IMR-90 (cell line): Measurements from ENCODE around the gene DCUN1D4. TPM values are rescaled to one million over a fixed set of nuclear protein-coding genes. Genes with fewer than 3 reads are reported as not detected.

Experiments
- ATAC-seq: fragments of 200-7000 bp; cut with Tn5 transposase; 2 replicates; pipeline ENCODE4 v1.9.1; 2020; ENCODE audit warnings: low read depth, mild to moderate bottlenecking, moderate library complexity
- BruUV-seq: library from RNA; stranded (reverse); fragments of 400-500 nt; replicated peaks from 2 replicates; lab custom pipeline; 2021; lab: Mats Ljungman, UMichigan
- CTCF ChIA-PET: fragments of 300-600 bp; formaldehyde crosslinking; extraction: SDS; loops from one replicate; lab custom pipeline; 2021; ENCODE audit warnings: antibody characterized with exemption; lab: Yijun Ruan, JAX
- POLR2A ChIA-PET: fragments of 300-600 bp; sonication (Branson Sonifier 250); formaldehyde crosslinking; loops from one replicate; lab custom pipeline; 2022; ENCODE audit warnings: antibody characterized with exemption; ENCODE audit not compliant: unreplicated experiment; lab: Charles Lee
- DNase-seq: peaks from one replicate; pipeline ENCODE4 v3.0.0; 2013
- H2AFZ ChIP-seq: replicated peaks from 2 replicates; pipeline ENCODE3; 2013; ENCODE audit warnings: low read length, mild to moderate bottlenecking; ENCODE audit not compliant: poor library complexity
- H2AK5ac ChIP-seq: 2 replicates; pipeline ENCODE4 v1.6.1; 2013; ENCODE audit warnings: low read depth, low read length, inconsistent platforms
- H2AK9ac ChIP-seq: replicated peaks from 2 replicates; pipeline ENCODE3; 2013; ENCODE audit warnings: mild to moderate bottlenecking, low read depth, low read length, moderate library complexity; ENCODE audit not compliant: poor library complexity
- H2BK120ac ChIP-seq: 2 replicates; pipeline ENCODE4 v1.6.1; 2013; ENCODE audit warnings: low read depth, low read length, inconsistent platforms
- H2BK15ac ChIP-seq: 3 replicates; pipeline ENCODE4 v1.6.1; 2013; ENCODE audit warnings: low read depth, low read length, inconsistent platforms
- H2BK20ac ChIP-seq: 2 replicates; pipeline ENCODE4 v1.6.1; 2013; ENCODE audit warnings: low read depth, mild to moderate bottlenecking, inconsistent platforms, low read length, moderate library complexity
- H2BK5ac ChIP-seq: 2 replicates; pipeline ENCODE4 v1.6.1; 2013; ENCODE audit warnings: mild to moderate bottlenecking, low read depth, low read length, inconsistent platforms; ENCODE audit not compliant: poor library complexity, severe bottlenecking
- H3K14ac ChIP-seq: replicated peaks from 2 replicates; pipeline ENCODE4 v1.6.1; 2013; ENCODE audit warnings: low read depth, low read length, inconsistent platforms
- H3K18ac ChIP-seq: 2 replicates; pipeline ENCODE4 v1.6.1; 2013; ENCODE audit warnings: low read depth, low read length, control low read depth
- H3K23ac ChIP-seq: 2 replicates; pipeline ENCODE4 v1.6.1; 2013; ENCODE audit warnings: low read depth, low read length, inconsistent platforms
- H3K27ac ChIP-seq: 2 replicates; pipeline ENCODE4 v1.5.1; 2013; ENCODE audit warnings: mild to moderate bottlenecking, control low read depth, low read length; ENCODE audit not compliant: insufficient read depth
- H3K27me3 ChIP-seq: 2 replicates; pipeline ENCODE4 v1.6.1; 2013; ENCODE audit warnings: low read length; ENCODE audit not compliant: control insufficient read depth, insufficient read depth
- H3K36me3 ChIP-seq: 2 replicates; pipeline ENCODE4 v1.6.1; 2013; ENCODE audit warnings: low read length, mixed read lengths; ENCODE audit not compliant: control insufficient read depth, insufficient read depth
- H3K4ac ChIP-seq: 2 replicates; pipeline ENCODE4 v1.6.1; 2013; ENCODE audit warnings: low read depth, low read length, inconsistent platforms
- H3K4me1 ChIP-seq: 2 replicates; pipeline ENCODE4 v1.6.1; 2013; ENCODE audit warnings: low read length, mixed read lengths; ENCODE audit not compliant: control insufficient read depth, insufficient read depth
- H3K4me2 ChIP-seq: 2 replicates; pipeline ENCODE4 v1.6.1; 2013; ENCODE audit warnings: low read depth, mild to moderate bottlenecking, control low read depth, low read length, moderate library complexity
- H3K4me3 ChIP-seq: 2 replicates; pipeline ENCODE4 v1.5.1; 2013; ENCODE audit warnings: low read depth, mild to moderate bottlenecking, control low read depth, low read length, moderate library complexity; ENCODE audit not compliant: insufficient read depth
- H3K56ac ChIP-seq: 2 replicates; pipeline ENCODE4 v1.6.1; 2013; ENCODE audit warnings: low read length, inconsistent platforms; ENCODE audit not compliant: insufficient read depth; ENCODE audit errors: extremely low read depth
- H3K79me1 ChIP-seq, 2 experiments: 2 replicates each; pipeline ENCODE4 v1.6.1; 2013; ENCODE audit warnings: low read length in 2 of 2, inconsistent platforms in 1 of 2, low read depth in 1 of 2
- H3K9ac ChIP-seq: 2 replicates; pipeline ENCODE4 v1.6.1; 2013; ENCODE audit warnings: low read depth, low read length, control low read depth
- H3K9me1 ChIP-seq: 2 replicates; pipeline ENCODE4 v1.6.1; 2013; ENCODE audit warnings: low read length, inconsistent platforms; ENCODE audit not compliant: insufficient read depth
- H3K9me3 ChIP-seq: 2 replicates; pipeline ENCODE4 v1.6.1; 2013; ENCODE audit warnings: low read length; ENCODE audit not compliant: control insufficient read depth, insufficient read depth
- H4K20me1 ChIP-seq: 2 replicates; pipeline ENCODE4 v1.6.1; 2013; ENCODE audit warnings: low read length, inconsistent platforms; ENCODE audit not compliant: insufficient read depth
- H4K5ac ChIP-seq: 2 replicates; pipeline ENCODE4 v1.6.1; 2013; ENCODE audit warnings: mild to moderate bottlenecking, low read depth, low read length, control low read depth
- H4K8ac ChIP-seq, 2 experiments: 2 replicates each; pipeline ENCODE4 v1.6.1; 2013; ENCODE audit warnings: low read depth in 2 of 2, low read length in 2 of 2, control low read depth in 1 of 2, inconsistent platforms in 1 of 2
- H4K91ac ChIP-seq: 2 replicates; pipeline ENCODE4 v1.6.1; 2013; ENCODE audit warnings: low read depth, low read length, inconsistent platforms; ENCODE audit not compliant: insufficient read depth
- CHD1 ChIP-seq: IDR thresholded peaks from 2 replicates; pipeline ENCODE4 v1.6.1; 2012; ENCODE audit warnings: low read depth, low read length, improper control_type of control experiment
- FOS ChIP-seq: fragments of 150-350 bp; IDR thresholded peaks from 2 replicates; pipeline ENCODE4 v1.6.1; 2016; ENCODE audit warnings: low read depth, low read length
- MAFK ChIP-seq: IDR thresholded peaks from 2 replicates; pipeline ENCODE4 v1.6.1; 2012; ENCODE audit warnings: low read depth, low read length, improper control_type of control experiment
- MAZ ChIP-seq: IDR thresholded peaks from 2 replicates; pipeline ENCODE4 v1.6.1; 2012; ENCODE audit warnings: low read depth, mild to moderate bottlenecking, low read length, improper control_type of control experiment, moderate library complexity, borderline replicate concordance
- RCOR1 ChIP-seq: IDR thresholded peaks from 2 replicates; pipeline ENCODE4 v1.6.1; 2012; ENCODE audit warnings: mild to moderate bottlenecking, low read length, improper control_type of control experiment; ENCODE audit not compliant: insufficient replicate concordance
- RFX5 ChIP-seq: IDR thresholded peaks from 2 replicates; pipeline ENCODE4 v1.8.0; 2012; ENCODE audit warnings: low read depth, mild to moderate bottlenecking, low read length, moderate library complexity
- WGBS, 2 experiments: methylation state at CpG; one replicate each; pipeline versions ENCODE4 v1.1.5 to v1.1.7; 2013; ENCODE audit warnings: missing lambda C conversion rate in 2 of 2; ENCODE audit not compliant: insufficient read length in 1 of 2; ENCODE audit errors: extremely low coverage in 2 of 2; 5-methylcytosine and 5-hydroxymethylcytosine counted together
- dilution Hi-C: fragments of 300-500 bp; cut with HindIII; formaldehyde crosslinking; loops from one replicate; pipeline ENCODE4 v1.14.3; 2018; ENCODE audit warnings: low sequenced_read_pairs; ENCODE audit not compliant: unreplicated experiment
- in situ Hi-C: fragments of 300-500 bp; cut with MboI; formaldehyde crosslinking; loops from 3 replicates; pipeline ENCODE4 v1.14.3; 2019; ENCODE audit warnings: low sequenced_read_pairs, inconsistent platforms, mixed read lengths
- intact Hi-C: fragments of 100-400 bp; cut with micrococcal nuclease; formaldehyde crosslinking; loops from 2 replicates; pipeline ENCODE4 v1.10.0; 2022
- polyA plus RNA-seq, 3 experiments: library from polyadenylated mRNA; depleted of rRNA; stranded (reverse); fragments of >200 nt; gene quantifications; 2 replicates each; pipeline ENCODE4 v1.2.3, GENCODE V29; 2012; ENCODE audit warnings: low replicate concordance in 1 of 3
- total RNA-seq: library from RNA; depleted of rRNA; stranded (reverse); fragments of >200 nt; gene quantifications from 2 replicates; pipeline ENCODE4 v1.2.3, GENCODE V29; 2012
- TF ChIP-seq, protein P1 (sequence below): conservative IDR thresholded peaks from 2 replicates; pipeline ENCODE4 v1.5.1; 2012; ENCODE audit warnings: mild to moderate bottlenecking, low read depth, low read length, improper control_type of control experiment

DCUN1D4 gene
- total and polyA plus RNA-seq, 2 of the 4 experiments (the other 2 are of a cell fraction), result 31.0 to 44.3 TPM

- Histone ChIP-seq H3K27ac (no peak overlapping the region), H2BK5ac (no peak overlapping the region), H3K9me3 (no peaks in the 10 kb centered on the region), H3K4me1 (no peaks in the 10 kb centered on the region), H2AFZ (no peak overlapping the region), H3K9ac (no peak overlapping the region), H3K4ac (no peak overlapping the region), H3K79me1 (peaks cover 2 to 5% of the 10 kb centered on the region in 2 experiments; a peak in 2 of 4 replicates), H4K8ac (no peak overlapping the region), H3K36me3 (peaks cover 34% of the 10 kb centered on the region), H3K4me3 (no peak overlapping the region), H3K4me2 (no peak overlapping the region), H4K91ac (no peak overlapping the region), H4K5ac (no peak overlapping the region), H3K56ac (no peak overlapping the region), H3K9me1 (no peaks in the 10 kb centered on the region), H3K23ac (no peak overlapping the region), H2AK5ac (no peak overlapping the region), H2BK15ac (no peak overlapping the region), H2BK20ac (no peak overlapping the region), H3K18ac (no peak overlapping the region), H2BK120ac (no peak overlapping the region), H2AK9ac (no peak overlapping the region), H4K20me1 (no peaks in the 10 kb centered on the region), H3K27me3 (no peaks in the 10 kb centered on the region), H3K14ac (no peak overlapping the region)
- in situ Hi-C loops, result no loop called here
- WGBS, 2 experiments, result 83% methylated on average over 1 of the region's 2 CpGs; no CpG with 5 or more reads in 1 of the 2 experiments
- POLR2A ChIA-PET, result no interaction called here
- BruUV-seq, result no TSS peak
- intact Hi-C loops, result loop anchor here (10.0 kb wide), 1 partner anchor 1430 kb away; no protein-coding TSS in a partner anchor
- no peak for DNase-seq
- CTCF ChIA-PET, result interaction anchor here (2.1 kb wide), 1 partner anchor 22 kb away, joined by 5 read pairs; no protein-coding TSS in a partner anchor
- dilution Hi-C loops, result no loop called here
- ATAC-seq, result no peak
- no peak for TF ChIP-seq RCOR1
- TF ChIP-seq FOS, result no peak
- TF ChIP-seq RFX5, result no peak
- no peak for TF ChIP-seq MAZ
- no peak for TF ChIP-seq CHD1
- TF ChIP-seq MAFK, result no peak
- TF ChIP-seq, protein P1, sequence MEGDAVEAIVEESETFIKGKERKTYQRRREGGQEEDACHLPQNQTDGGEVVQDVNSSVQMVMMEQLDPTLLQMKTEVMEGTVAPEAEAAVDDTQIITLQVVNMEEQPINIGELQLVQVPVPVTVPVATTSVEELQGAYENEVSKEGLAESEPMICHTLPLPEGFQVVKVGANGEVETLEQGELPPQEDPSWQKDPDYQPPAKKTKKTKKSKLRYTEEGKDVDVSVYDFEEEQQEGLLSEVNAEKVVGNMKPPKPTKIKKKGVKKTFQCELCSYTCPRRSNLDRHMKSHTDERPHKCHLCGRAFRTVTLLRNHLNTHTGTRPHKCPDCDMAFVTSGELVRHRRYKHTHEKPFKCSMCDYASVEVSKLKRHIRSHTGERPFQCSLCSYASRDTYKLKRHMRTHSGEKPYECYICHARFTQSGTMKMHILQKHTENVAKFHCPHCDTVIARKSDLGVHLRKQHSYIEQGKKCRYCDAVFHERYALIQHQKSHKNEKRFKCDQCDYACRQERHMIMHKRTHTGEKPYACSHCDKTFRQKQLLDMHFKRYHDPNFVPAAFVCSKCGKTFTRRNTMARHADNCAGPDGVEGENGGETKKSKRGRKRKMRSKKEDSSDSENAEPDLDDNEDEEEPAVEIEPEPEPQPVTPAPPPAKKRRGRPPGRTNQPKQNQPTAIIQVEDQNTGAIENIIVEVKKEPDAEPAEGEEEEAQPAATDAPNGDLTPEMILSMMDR, result no peak
Observed at GRCh38 chr4:51884606-51885005, 41.7 kb downstream of the DCUN1D4 start.
